ENCODE data around the gene FBXL13.
"Not testable (repeated sequence)": the region's sequence is repeated elsewhere in the genome, so short reads cannot be mapped to it uniquely, and the experiment has no call there.

FBXL13 gene

DNA sequence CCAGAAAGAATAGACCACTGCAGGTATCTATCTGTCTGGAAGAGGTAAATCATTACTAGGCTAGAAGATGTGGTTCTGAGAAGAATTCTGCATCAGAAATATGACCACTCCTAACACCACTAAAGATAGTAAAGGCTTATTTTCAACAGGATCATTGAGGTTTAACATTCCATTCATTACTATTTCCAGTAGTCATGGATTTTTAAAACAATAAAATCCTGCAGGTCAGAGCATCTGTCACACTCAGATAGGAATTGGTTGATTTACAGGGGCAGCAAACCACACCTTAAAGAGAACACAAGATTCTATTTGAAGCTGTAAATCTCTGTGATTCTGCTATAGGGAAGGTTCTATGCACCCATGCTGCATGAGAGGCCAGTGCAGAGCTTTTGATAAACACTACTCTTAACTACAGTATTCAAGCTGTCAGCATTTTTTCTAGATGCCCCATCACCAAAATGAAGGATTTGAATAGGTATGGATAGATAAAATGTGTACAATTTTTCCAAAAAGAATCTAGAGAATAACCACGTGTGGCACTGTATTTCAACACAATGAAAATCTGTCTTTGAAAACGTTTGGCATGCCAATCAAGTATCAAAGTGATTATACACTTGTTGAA is 147.2 kb downstream of the FBXL13 start:
- no peak for DNase-seq

DNA sequence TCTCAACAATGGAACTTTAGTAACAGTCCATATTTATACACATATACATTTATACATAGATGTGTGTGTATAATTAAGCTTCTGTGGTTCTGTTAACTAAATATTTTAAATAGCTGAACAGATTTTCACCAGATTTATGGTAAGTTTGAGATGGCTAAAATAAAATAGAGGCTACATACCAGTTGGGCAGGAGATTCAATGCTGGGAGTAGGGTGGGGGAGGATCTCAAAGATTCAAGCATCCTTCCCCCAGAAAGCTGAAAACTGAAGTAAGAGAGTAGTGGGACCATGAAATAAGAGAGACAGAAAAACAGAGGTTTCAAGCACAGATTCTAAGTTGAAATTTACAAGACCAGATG is 147.8 kb downstream of the FBXL13 start:
- DNase-seq = no peak

DNA sequence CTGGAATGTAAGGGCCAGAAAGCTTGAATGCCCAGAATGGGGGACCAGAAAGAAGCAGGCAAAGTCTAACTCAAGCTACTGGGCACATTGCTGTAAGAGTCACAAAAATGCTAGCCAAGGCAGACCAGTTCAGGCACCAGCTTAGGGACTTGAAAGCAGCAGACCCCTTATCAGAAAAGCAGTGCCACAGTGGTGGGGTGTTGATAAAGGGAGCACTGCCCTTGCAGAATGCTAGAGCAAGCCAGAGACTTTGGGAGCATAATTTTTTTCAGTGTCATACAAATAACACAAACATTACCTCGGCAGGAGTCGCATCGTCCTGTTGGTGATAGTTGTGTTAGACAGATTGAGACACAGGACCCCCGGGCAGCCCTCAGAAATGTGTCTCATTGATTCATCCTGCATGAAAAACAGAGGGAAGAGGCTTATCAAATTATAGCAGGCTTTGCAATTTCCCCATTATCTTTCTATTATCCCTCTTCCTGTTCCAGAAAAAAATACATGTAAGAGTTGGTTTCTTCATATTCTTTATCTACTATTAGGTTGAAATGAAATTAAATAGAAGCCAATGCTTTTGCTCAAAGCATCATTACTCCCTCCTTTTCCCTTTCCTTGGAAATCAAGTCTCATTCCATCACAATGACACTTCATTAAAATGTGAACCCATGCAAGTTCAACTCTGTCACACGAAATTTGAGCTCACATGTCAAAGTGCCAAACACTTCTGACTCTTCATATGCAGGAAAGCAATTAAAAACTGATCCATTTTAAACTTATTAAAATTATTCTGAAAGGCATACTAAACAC is 148.4 kb downstream of the FBXL13 start:
- DNase-seq = no peak

DNA sequence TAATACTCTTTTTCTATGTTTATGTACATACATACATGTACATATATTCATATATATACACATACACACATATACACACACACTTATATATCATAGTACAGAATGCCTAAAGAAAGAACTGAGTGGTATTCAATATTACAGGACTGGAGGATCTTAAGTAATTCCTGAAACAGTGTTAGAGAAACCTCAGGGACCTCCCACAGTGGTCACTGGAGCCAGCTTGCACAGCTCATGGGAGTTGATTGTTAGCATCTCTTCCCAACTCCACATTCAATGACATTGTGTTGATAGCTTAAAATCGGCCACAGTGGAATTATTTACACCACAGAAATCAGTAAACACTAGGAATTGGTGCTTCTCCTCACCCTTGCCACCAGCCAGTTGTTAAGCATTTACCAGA is 155.8 kb downstream of the FBXL13 start:
- DNase-seq = no peak

DNA sequence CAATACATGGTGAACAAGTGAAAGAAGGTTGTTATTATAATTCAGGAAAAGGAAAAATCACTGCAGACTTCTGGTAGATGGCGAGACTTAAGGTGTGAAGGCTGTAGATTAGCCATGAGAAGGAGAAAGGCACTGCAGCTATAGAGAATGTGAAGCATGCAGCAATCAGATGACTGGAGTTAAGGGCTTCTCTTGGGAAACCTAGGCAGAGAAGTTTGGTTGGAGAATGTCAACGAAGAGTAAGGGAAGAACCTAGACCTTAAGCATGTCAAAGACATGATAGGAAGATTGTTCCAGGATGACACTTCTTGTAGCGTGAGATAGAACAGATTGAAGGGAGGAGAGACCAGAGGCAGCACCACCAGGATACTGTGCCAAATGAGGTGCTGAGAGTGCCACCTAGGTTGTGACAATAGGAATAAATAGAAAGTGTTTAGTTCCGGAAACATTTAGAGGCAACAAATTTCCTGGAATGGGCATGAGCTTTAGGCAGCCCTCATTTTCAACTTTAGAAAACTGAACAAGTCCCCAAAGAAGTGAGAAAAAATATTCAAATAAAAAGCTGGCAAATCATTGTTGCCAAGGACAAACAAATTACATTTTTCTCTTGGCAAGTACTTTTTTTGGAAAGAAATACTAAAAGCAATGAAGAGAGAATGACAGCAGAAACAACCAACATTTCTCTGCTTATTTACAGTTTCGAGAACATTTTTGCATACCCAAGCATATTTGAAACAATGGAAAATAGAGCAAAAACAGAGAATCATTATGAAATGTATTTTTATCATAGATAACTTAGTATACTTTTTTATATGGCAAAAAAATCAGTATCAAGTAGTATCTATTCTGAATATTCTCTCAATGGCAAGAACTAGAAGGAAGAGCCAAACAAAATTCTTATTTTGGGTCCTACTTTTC is 156.9 kb downstream of the FBXL13 start:
- DNase-seq = no peak

DNA sequence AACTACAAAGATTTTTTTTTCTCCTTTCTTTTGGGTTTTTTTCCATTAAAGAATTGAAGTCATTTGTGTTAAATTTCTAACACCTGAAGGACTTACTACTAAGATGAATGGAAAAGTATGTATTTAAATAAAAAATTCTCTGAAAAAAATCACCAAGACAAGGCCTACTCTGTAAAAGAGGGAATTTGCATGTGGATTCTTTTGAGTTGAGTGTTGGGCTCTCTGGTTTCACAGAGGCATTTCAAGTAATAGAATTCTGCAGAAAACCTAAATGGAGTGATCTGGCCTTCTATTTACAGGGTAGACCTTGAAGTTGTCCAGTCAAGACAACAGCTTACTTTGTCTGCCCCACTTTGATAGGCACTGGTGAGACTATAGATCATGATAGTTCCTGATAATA is 157.7 kb downstream of the FBXL13 start:
- DNase-seq = no peak

DNA sequence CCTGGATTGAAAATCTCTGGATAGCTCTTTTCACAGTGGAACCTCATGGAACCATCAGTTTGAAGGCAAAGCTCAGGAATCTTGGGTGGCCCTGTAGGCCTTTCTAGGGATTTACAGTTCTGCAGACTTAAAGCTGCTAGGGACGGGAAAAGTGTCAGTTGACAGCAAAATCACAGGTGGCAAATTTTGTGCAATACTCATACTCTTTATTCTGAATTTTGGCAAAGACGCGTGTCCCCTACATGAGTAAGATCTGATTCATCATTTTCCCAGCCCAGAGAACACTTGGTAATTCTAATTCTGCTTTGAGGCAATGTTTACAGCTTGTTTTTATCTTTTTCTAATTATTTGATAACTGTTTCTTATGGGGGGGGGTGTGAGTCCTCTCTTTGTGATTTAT is 158.2 kb downstream of the FBXL13 start:
- no peak for DNase-seq

DNA sequence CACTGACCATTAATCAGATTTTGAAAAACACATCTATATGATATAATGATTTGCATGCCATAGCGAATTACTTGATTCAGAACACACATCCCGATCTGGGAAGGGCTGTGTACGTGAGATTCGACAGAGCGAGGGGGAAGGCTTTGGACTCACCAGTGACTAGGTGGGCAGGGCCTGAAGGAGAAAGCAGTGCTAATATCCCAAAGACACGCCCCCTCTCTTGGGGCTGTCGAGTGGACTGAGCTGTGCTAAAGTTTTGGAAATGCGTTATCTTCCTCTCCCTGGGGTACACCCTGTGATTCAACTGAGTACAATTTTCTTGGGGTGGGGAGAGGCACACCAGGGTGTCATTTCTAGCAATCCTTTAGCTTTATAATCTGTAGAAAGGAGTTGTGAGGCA is 160.0 kb downstream of the FBXL13 start:
- DNase-seq = no peak

DNA sequence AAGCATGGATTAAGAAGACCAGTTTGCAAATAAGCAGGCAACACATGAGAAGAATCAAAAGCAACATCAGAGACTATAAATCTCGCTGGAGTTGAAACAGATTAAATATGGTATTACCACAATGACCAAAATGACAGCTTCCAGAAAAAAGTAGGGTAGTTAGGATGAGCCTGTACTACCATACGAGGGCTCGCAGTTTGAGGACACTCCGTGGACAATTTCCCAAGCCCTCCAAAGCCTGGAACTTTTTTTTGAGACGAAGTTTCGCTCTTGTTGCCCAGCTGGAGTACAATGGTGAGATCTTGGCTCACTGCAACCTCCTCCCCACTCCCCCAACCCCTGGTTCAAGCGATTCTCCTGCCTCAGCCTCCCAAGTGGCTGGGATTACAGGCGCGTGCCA is 160.8 kb downstream of the FBXL13 start:
- DNase-seq = no peak

DNA sequence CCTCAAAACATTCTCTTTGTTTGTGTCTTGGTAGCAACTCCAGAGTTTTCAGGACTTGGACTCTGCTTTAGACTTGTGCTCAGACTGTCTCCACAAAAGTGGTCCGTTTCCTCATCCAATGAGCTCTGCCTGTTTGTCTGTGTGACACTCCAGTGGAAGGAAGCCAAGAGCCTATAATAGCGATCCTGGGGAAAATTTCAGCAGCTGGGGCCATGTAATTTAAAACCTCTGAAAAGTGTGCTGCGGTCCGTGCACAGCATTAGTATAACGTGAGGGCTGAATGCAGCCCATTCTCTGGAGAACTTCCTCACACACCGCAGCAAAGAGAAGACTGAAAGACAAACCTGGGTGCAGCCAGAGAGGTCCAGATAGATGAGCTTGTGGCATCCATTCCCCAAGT is 161.9 kb downstream of the FBXL13 start, which contains the start of gene LRRC17:
Gene LRRC17 (plus strand): TSS at position 259 of the 400 bp plus-strand sequence. CDS start 20,914 bp downstream, outside the sequence.
- DNase-seq = no peak

DNA sequence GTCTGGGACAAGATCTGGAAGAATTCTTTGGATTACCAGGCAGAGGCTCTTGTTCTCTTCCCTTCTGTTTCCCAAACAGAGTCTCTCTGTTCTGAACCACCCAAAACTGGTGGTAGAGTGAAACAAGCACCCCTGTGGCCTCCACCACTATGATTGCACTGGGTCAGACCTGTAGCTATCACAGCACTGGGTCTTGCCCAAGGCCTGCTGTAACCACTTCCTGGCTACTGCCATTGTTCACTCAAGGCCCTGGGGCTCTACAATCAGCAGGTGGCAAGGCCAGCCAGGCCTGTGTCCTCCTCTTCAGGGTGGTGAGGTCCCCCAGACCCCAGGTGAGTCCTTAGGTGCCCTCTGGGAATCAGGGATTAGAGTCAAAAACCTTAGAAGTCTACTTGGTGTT is 165.9 kb downstream of the FBXL13 start:
- no peak for DNase-seq

DNA sequence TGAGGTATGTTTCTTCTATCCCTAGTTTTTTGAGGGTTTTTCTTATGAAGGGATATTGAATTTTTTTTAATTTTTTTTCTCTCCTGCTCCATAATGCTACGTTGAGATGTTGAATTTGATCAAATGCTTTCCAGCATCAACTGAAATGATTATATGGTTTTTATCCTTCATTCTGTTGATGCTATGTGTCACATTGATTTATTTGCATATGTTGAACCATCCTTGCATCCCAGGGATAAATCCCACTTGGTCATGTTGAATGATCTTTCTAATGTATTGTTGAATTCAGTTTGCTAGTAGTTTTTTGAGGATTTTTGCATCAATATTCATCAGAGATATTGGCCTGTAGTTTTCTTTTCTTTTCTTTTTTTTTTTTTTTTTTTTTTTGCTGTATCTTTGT is 171.0 kb downstream of the FBXL13 start:
- DNase-seq = not testable (repeated sequence)

DNA sequence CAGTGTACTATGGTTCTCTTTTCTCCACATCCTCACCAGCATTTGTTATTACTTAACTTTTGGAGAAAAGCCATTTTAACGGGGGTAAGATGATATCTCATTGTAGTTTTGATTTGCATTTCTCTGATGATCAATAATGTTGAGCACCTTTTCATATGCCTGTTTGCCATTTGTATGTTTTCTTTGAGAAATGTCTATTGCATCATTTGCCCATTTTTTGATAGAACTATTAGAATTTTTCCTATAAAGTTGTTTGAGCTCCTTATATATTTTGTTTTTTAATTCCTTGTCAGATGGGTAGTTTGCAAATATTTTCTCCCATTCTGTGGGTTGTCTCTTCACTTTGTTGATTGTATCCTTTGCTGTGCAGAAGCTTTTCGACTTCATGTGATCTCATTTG is 172.5 kb downstream of the FBXL13 start:
- not testable (repeated sequence) for DNase-seq

DNA sequence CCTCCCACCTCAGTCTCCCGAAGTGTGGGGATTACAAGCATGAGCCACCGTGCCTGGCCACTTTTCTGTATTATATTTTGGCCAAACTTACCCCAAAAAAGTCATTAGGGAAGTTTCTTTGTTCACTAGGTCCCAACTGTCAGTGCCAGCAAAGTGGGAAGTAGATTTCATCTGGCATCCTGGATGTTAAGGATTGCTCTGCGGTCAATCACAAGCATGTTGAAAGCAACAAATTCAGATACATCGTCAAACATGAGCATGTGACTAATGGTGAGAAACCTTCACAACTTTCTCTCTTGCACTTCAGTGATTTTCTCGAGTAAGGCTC is 176.1 kb downstream of the FBXL13 start:
- DNase-seq = no peak

DNA sequence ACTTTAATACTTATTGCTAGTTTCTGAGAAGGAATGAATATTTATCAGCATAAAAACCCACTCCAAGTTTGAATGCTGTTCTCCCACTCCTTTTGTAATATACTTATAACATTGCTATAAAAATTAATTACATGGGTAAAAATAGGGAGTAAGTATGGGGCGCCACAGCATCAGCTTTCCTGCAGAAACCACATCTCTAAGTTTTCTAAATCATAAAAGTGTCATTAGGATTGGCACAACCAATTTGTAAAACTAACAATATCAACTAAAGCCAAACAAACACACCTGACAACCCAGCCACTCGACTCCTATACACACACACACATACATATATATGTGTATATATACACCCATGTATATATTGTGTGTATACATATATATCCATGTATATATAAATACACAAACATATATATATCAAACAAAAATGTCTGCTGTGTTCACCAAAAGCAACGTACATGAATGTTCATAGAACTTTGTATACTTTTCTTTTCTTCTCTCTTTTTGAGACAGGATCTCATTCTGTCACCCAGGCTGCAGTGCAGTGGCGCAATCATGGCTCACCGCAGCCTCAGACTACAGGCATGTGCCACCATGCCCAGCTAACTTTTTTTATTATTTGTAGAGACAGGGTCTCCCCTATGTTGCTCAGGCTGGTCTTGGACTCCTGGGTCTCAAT is 176.6 kb downstream of the FBXL13 start:
- no peak for DNase-seq

DNA sequence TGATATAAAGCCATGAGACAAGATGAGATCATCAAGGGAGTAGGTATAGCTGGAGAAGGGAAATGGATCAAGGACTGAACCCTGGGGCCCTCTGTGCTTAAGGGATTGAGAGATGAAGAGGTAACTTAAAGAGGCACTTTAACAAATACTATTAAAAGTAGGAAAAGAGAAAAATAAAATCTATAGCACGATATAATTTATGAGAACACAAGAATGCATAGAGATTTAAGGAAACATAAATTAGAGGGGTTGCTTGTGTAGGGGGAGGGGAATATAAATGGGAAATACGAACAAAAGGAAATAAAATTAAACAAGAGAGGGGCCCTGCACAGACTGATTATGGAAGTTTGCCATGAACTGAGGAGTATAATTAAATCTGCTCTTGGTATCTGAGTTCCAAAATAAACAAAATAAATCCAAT is 177.4 kb downstream of the FBXL13 start:
- no peak for DNase-seq

DNA sequence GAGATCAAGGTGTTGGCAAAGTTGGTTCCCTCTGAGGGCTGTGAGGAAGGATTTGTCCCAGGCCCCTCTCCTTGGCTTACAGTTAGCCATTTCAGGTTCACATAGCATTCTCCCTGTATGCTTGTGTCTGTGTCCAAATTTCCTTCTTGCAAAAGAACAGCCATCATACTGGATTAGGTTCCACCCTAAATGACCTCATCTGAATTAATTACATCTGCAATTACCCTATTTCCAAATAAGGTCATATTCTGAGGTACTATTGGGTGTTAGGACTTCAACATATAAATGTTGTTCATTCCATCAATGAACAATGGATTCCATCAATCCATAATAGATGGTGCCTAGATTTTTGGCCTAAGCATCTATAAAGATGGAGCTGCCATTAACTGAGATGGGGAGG is 178.0 kb downstream of the FBXL13 start:
- DNase-seq = no peak

DNA sequence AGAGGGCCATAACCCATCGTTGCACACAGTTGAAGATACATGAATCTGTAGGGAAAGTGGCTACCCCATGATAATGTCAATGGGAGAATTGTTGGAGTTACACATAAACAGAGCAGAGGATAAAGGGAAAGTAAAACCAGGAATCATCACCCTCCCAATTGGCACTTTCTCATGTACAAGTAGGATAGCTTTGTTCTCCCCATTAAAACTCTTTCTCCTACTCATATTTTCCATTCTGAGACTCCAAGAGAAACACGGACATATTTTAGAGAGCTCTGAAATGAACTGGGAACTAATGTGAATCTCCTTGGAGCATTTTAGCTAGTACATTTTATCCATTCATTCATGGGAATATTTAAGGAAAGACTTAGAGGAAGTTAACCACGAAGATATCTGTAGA is 179.0 kb downstream of the FBXL13 start:
- DNase-seq = no peak

DNA sequence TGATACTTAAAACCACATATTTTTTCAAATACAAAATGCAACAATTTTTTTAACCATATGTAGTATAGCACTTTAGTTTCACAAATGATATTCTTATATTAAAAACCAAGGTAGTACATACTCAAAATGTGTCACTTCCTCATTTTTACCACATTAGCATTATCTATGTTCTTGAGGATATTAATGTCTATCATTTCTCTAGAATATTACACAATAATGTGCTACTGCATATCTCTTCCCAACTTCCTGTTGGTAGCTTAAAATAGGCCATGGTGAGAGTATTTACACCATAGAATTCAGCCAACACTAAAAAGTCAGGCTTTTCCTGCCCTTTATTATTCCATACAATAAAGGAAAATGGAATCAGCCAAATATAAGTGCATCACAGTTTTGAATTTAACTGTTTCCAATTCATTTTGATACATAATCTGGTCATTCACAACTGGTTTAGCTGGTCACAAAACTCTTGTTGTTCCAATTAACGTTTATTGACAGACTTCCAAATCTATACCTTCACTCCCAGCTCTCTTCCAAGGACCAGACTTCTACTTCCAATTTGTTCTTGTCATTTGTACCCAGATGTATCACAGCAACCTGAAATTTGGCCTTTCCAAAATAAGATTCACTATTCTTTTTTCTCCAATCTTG is 181.8 kb downstream of the FBXL13 start:
- DNase-seq = no peak

DNA sequence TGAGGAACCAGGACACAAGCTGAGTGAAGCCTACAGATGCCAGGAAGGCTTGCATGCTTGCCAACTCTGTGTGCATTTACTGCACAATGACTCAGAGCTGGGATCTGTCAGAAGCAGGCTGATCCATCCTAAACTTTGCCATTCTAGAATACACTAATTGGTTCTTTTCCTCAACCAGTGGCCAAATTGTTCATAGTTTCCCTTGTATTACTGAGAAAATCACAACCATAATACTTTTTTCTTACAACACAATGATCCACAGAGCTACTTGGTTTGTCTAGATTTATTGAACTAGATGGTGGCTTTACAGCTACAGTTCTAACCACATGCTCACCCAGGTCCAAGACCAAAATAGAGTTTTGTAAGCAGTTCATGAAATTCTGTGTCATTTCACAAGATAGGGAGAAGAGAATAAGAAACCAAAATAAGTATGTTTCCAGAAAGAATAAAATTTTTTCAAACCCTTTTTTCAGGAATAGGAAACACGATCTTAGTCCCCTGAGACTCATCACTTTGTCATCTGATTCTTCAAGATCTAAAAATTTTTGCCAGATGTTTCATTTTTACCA is 182.8 kb downstream of the FBXL13 start:
- DNase-seq = no peak

DNA sequence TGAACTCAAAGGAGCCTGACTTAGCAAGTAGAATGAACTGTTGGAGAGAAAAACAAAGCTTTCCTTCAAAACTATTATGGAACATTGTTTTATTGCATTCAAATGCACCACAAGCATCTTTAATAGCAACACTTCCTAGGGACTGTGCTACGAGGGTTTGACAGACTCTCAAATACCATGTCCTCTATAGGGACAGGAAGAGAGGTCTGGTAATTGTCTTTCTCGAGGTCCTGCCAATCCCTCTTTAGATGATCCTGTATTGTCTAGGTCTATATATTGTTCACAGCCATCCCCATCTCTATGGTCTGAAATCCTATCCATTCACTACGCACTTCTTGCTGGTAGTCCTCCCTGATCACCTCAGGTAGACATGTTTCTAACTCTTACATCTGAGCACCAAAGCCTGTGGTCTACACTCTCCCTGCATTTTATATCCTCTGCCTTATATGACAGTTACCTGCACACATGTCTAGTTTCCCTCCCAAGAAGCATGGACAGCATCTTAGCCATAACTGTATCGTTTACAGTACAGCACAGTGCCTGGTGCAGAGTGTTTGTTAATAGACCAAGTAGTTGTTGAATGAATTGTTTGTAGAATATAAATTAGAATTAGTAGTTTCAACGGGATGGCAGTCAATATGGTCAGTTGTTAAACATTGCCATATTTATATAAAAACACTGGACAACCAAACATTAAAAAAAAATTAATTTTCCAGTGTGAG is 183.5 kb downstream of the FBXL13 start:
- no peak for DNase-seq

All from activated naive CD4-positive, alpha-beta T cell treated with anti-CD3 and anti-CD28 coated beads, Interleukin-2, amount 50 U/mL, for 16 hours (primary cell).